GM18907 (cell line): Measurements from ENCODE around the gene MINAR2.

Source experiments
- ATAC-seq: cut with Tn5 transposase; IDR thresholded peaks from one replicate; pipeline ENCODE4 v1.9.1; 2021; ENCODE audit warnings: mild to moderate bottlenecking, moderate library complexity; ENCODE audit not compliant: unreplicated experiment

The MINAR2 gene

GRCh38 chr5:129747572-129748407 is at the start of gene MINAR2:
Gene MINAR2 (plus strand): TSS chr5:129748094. CDS start chr5:129748191, 97 bp downstream.
- ATAC-seq, result no peak

- no peak for ATAC-seq
Observed at GRCh38 chr5:129698661-129699060, 49.2 kb upstream of the MINAR2 start.

- no peak for ATAC-seq
Observed at GRCh38 chr5:129716235-129716634, 31.7 kb upstream of the MINAR2 start.

GRCh38 chr5:129716651-129717050 is 31.2 kb upstream of the MINAR2 start:
- ATAC-seq, result no peak

- ATAC-seq, result no peak
Observed at GRCh38 chr5:129717751-129718310, 30.1 kb upstream of the MINAR2 start.

GRCh38 chr5:129718471-129719090 is 29.3 kb upstream of the MINAR2 start:
- ATAC-seq, result no peak

- no peak for ATAC-seq
Observed at GRCh38 chr5:129724222-129724621, 23.7 kb upstream of the MINAR2 start.

GRCh38 chr5:129724647-129725046 is 23.2 kb upstream of the MINAR2 start:
- no peak for ATAC-seq

- ATAC-seq, result no peak
Observed at GRCh38 chr5:129739773-129740172, 8.1 kb upstream of the MINAR2 start.

- ATAC-seq, result no peak
Observed at GRCh38 chr5:129743541-129744187, 4.2 kb upstream of the MINAR2 start.

- ATAC-seq, result no peak
Observed at GRCh38 chr5:129745997-129746396, 1.9 kb upstream of the MINAR2 start.

GRCh38 chr5:129746876-129747275 is 1.0 kb upstream of the MINAR2 start:
- no peak for ATAC-seq

GRCh38 chr5:129748913-129749880 is 1.3 kb downstream of the MINAR2 start:
- no peak for ATAC-seq

- no peak for ATAC-seq
Observed at GRCh38 chr5:129760636-129761325, 12.9 kb downstream of the MINAR2 start.

- ATAC-seq, result no peak
Observed at GRCh38 chr5:129763651-129764050, 15.8 kb downstream of the MINAR2 start.

GRCh38 chr5:129766798-129767197 is 18.9 kb downstream of the MINAR2 start:
- no peak for ATAC-seq

- peak; percentile 95 for ATAC-seq
Observed at GRCh38 chr5:129767927-129768380, 20.1 kb downstream of the MINAR2 start.

GRCh38 chr5:129768735-129769134 is 20.8 kb downstream of the MINAR2 start:
- ATAC-seq, result no peak

GRCh38 chr5:129770024-129770820 is 22.3 kb downstream of the MINAR2 start:
- no peak for ATAC-seq
